Aorta (tissue), 5 donors: Measurements from ENCODE around the gene BRF1. TPM values are rescaled to one million over a fixed set of nuclear protein-coding genes. Genes with fewer than 3 reads are reported as not detected.
"Not testable (repeated sequence)": the region's sequence is repeated elsewhere in the genome, so short reads cannot be mapped to it uniquely, and the experiment has no call there.

Source experiments
- ATAC-seq: fragments of 200-7000 bp; cut with Tn5 transposase; one replicate; pipeline ENCODE4 v1.9.1; 2022; ENCODE audit warnings: moderate library complexity; ENCODE audit not compliant: low FRiP score
- DNase-seq, 2 donors: peaks; one replicate each; pipeline ENCODE4 v3.0.0-alpha.2; 2020
- H3K27ac ChIP-seq, 2 donors: one replicate each; pipeline ENCODE4 v1.5.1; 2013; ENCODE audit warnings: low read length in 2 of 2, mild to moderate bottlenecking in 2 of 2, moderate library complexity in 2 of 2, control low read depth in 1 of 2, inconsistent platforms in 1 of 2, low read depth in 1 of 2
- H3K27me3 ChIP-seq, 2 donors: one replicate each; pipeline ENCODE4 v1.6.1; 2013; ENCODE audit warnings: control low read depth in 1 of 2, low read length in 1 of 2, mild to moderate bottlenecking in 1 of 2, moderate library complexity in 1 of 2; ENCODE audit not compliant: insufficient read depth in 2 of 2, control insufficient read depth in 1 of 2
- H3K36me3 ChIP-seq, 2 donors: one replicate each; pipeline ENCODE4 v1.6.1; 2013; ENCODE audit warnings: control low read depth in 1 of 2, low read length in 1 of 2, mild to moderate bottlenecking in 1 of 2; ENCODE audit not compliant: insufficient read depth in 2 of 2, control insufficient read depth in 1 of 2
- H3K4me1 ChIP-seq, 2 donors: one replicate each; pipeline ENCODE4 v1.6.1; 2013; ENCODE audit warnings: low read length in 2 of 2, control low read depth in 1 of 2, mild to moderate bottlenecking in 1 of 2, moderate library complexity in 1 of 2; ENCODE audit not compliant: insufficient read depth in 2 of 2, control insufficient read depth in 1 of 2
- H3K4me3 ChIP-seq, 2 donors: one replicate each; pipeline ENCODE4 v1.5.1; 2013; ENCODE audit warnings: low read length in 2 of 2, control low read depth in 1 of 2, mild to moderate bottlenecking in 1 of 2
- H3K9me3 ChIP-seq: one replicate; pipeline ENCODE4 v1.6.1; 2013; ENCODE audit warnings: mild to moderate bottlenecking, low read length; ENCODE audit not compliant: control insufficient read depth
- WGBS, 2 donors: extraction: QIAGEN DNeasy Blood & Tissue Kit; methylation state at CpG; one replicate each; pipeline ENCODE4 v1.1.7; 2013; 5-methylcytosine and 5-hydroxymethylcytosine counted together
- intact Hi-C, 2 donors: fragments of 100-400 bp; cut with DNase I; formaldehyde crosslinking; loops; one replicate each; pipeline versions ENCODE4 v1.14.2 to v1.15.0; 2022
- polyA plus RNA-seq, 2 donors: library from polyadenylated mRNA; stranded (reverse); fragments of 200-250 nt; gene quantifications; one replicate each; pipeline ENCODE4 v1.2.3, GENCODE V29; 2013
- total RNA-seq, 2 donors: library from RNA; stranded (reverse); fragmentation: NEBNext Ultra II Directional; extraction: Animal tissue kit (Norgen Biotek cat#: 25700); gene quantifications; one replicate each; pipeline ENCODE4 v1.2.1, GENCODE V29; 2021
- donor health status: healthy with polysubstance abuse.
- donor health status: Bipolar disorder and iron deficiency.
- donor health status: DM: no; HTN: no; CAD: no.
- donor health status: DM: no; HTN: no; CAD: no.
- donor health status: DM: yes; HTN: yes; CAD: no.

The BRF1 gene
- total and polyA plus RNA-seq, 4 donors = 7.1 to 44.3 (median 29.6) TPM

- Histone ChIP-seq H3K4me1 (no peaks in the 10 kb centered on the region), H3K27me3 (no peaks in the 10 kb centered on the region), H3K27ac (no peak overlapping the region), H3K36me3 (no peaks in the 10 kb centered on the region), H3K4me3 (no peak overlapping the region), H3K9me3 (no peaks in the 10 kb centered on the region)
- no peak for DNase-seq
- WGBS, 2 donors = 62 to 67% methylated on average over 23 of the region's 23 CpGs
- intact Hi-C loops = no loop called here
- peak; percentile 38 for ATAC-seq
Measured at GRCh38 chr14:105281371-105282097, 19.3 kb downstream of the BRF1 start.

- ATAC-seq = no peak
- H3K27ac ChIP-seq = no peak overlapping the region
- 96 to 97% methylated on average over 21 of the region's 21 CpGs for WGBS, 2 donors
- intact Hi-C loops = no loop called here
- DNase-seq = no peak
- H3K9me3 ChIP-seq = no peaks in the 10 kb centered on the region
- H3K36me3 ChIP-seq = no peaks in the 10 kb centered on the region
- H3K4me3 ChIP-seq = no peak overlapping the region
- H3K4me1 ChIP-seq = no peaks in the 10 kb centered on the region
- no peaks in the 10 kb centered on the region for H3K27me3 ChIP-seq
Measured at GRCh38 chr14:105280525-105280924, 20.3 kb downstream of the BRF1 start.

GRCh38 chr14:105279642-105280361, 21.0 kb downstream of the BRF1 start:
- no peaks in the 10 kb centered on the region for H3K9me3 ChIP-seq
- DNase-seq (no peak), ATAC-seq (no peak)
- H3K27me3 ChIP-seq = no peaks in the 10 kb centered on the region
- intact Hi-C loops = no loop called here
- H3K4me3 ChIP-seq = no peak overlapping the region
- H3K27ac ChIP-seq = no peak overlapping the region
- no peaks in the 10 kb centered on the region for H3K4me1 ChIP-seq
- WGBS, 2 donors = 89 to 91% methylated on average over 18 of the region's 18 CpGs
- H3K36me3 ChIP-seq = no peaks in the 10 kb centered on the region

- H3K4me3 ChIP-seq, H3K36me3 ChIP-seq, DNase-seq, ATAC-seq, H3K4me1 ChIP-seq, H3K9me3 ChIP-seq, H3K27ac ChIP-seq, H3K27me3 ChIP-seq, intact Hi-C loops: not testable (repeated sequence)
- WGBS, 2 donors = 36 to 91% methylated on average over 3 of the region's 4 CpGs
Measured at GRCh38 chr14:105277448-105277847, 23.4 kb downstream of the BRF1 start.

GRCh38 chr14:105275267-105275946, 25.4 kb downstream of the BRF1 start:
- intact Hi-C loops = no loop called here
- 79 to 80% methylated on average over 16 of the region's 16 CpGs for WGBS, 2 donors
- H3K4me1 ChIP-seq = no peaks in the 10 kb centered on the region
- H3K9me3 ChIP-seq = no peaks in the 10 kb centered on the region
- no peaks in the 10 kb centered on the region for H3K27me3 ChIP-seq
- DNase-seq (no peak), ATAC-seq (peak; percentile 59)
- H3K36me3 ChIP-seq = no peaks in the 10 kb centered on the region
- no peak overlapping the region for H3K27ac ChIP-seq
- no peak overlapping the region for H3K4me3 ChIP-seq

GRCh38 chr14:105274637-105275036, 26.2 kb downstream of the BRF1 start:
- H3K4me1 ChIP-seq = no peaks in the 10 kb centered on the region
- ATAC-seq = peak; percentile 48
- intact Hi-C loops = no loop called here
- no peak overlapping the region for H3K4me3 ChIP-seq
- 81% methylated on average over 6 of the region's 6 CpGs for WGBS, 2 donors
- no peak overlapping the region for H3K27ac ChIP-seq
- H3K36me3 ChIP-seq = no peaks in the 10 kb centered on the region
- no peaks in the 10 kb centered on the region for H3K9me3 ChIP-seq
- no peaks in the 10 kb centered on the region for H3K27me3 ChIP-seq
- DNase-seq = no peak

GRCh38 chr14:105273062-105273461, 27.7 kb downstream of the BRF1 start:
- H3K27me3 ChIP-seq = no peaks in the 10 kb centered on the region
- ATAC-seq (no peak), DNase-seq (no peak)
- H3K9me3 ChIP-seq = no peaks in the 10 kb centered on the region
- no peaks in the 10 kb centered on the region for H3K36me3 ChIP-seq
- no peak overlapping the region for H3K27ac ChIP-seq
- 85 to 90% methylated on average over 12 of the region's 12 CpGs for WGBS, 2 donors
- intact Hi-C loops = no loop called here
- H3K4me1 ChIP-seq = no peaks in the 10 kb centered on the region
- no peak overlapping the region for H3K4me3 ChIP-seq

GRCh38 chr14:105272623-105273022, 28.2 kb downstream of the BRF1 start:
- no peak overlapping the region for H3K4me3 ChIP-seq
- H3K27ac ChIP-seq = no peak overlapping the region
- ATAC-seq (no peak), DNase-seq (no peak)
- intact Hi-C loops = no loop called here
- WGBS, 2 donors = 89 to 90% methylated on average over 15 of the region's 15 CpGs
- H3K9me3 ChIP-seq = no peaks in the 10 kb centered on the region
- no peaks in the 10 kb centered on the region for H3K27me3 ChIP-seq
- no peaks in the 10 kb centered on the region for H3K36me3 ChIP-seq
- no peaks in the 10 kb centered on the region for H3K4me1 ChIP-seq
